ENCODE measurements around the gene NCR3LG1.

Gene NCR3LG1

DNA sequence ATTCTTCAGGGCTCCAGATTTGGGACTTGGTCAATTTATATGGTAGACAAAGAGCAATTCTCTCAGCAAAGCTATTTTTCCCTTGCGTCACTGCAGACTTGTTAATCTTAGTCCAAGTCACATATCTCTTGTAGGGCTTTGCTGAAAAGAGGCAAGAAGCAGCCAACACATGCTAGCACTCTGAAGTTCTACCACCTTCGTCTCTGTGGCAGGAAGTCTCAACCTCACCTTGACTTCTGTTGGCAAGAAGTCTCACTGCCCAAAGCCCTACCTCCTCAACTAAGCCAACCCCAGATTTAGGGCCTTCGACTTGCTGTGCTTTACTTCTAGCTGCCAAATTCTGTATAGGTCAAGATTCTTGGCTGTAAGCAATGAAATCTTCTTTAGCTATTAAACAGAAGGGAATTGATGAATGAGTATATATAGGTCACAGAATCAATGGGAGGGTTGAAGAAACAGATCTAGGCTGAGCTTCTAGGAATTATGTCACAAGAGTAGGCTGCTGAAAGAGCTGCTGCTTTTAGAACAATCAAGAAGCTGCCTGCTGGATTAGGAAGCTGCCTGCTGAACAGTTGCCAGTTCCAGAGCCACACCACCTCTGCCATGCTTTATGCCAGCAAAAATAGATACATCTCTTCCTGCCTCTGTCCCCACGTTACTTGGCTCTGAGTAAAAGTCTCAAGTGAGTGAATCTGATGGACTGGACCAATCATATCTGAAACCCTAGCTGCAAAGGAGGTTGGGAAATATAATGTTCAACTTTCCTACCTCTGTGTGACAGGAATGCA lies 17.6 kb upstream of the NCR3LG1 start:
- DNase-seq (ENCODE audit: low spot score), result no peak
- TF ChIP-seq, protein P1, sequence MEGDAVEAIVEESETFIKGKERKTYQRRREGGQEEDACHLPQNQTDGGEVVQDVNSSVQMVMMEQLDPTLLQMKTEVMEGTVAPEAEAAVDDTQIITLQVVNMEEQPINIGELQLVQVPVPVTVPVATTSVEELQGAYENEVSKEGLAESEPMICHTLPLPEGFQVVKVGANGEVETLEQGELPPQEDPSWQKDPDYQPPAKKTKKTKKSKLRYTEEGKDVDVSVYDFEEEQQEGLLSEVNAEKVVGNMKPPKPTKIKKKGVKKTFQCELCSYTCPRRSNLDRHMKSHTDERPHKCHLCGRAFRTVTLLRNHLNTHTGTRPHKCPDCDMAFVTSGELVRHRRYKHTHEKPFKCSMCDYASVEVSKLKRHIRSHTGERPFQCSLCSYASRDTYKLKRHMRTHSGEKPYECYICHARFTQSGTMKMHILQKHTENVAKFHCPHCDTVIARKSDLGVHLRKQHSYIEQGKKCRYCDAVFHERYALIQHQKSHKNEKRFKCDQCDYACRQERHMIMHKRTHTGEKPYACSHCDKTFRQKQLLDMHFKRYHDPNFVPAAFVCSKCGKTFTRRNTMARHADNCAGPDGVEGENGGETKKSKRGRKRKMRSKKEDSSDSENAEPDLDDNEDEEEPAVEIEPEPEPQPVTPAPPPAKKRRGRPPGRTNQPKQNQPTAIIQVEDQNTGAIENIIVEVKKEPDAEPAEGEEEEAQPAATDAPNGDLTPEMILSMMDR (IDR thresholded peaks at IDR 0.05; ENCODE audit: extremely low read depth, missing control alignments), result no peak

DNA sequence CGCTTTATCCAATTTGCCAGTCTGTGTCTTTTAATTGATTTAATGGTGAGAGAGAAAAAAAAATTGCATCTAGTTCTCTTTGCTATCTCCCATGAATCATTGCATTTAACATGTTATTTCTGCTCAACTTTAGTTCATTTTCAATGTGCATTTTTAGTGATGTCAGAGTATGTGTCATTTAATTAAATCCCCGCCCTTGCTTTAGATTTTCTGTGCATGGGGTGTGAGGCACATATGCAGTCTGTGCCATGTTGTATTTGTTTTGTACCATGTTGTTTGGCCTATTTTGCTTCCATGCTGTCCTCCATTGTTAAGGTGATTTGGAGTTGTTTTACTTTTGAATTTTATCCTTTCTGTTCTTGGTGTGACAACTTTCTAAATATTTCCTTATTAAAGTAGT lies 8.3 kb upstream of the NCR3LG1 start:
- TF ChIP-seq, protein P1 (IDR thresholded peaks at IDR 0.05; ENCODE audit: extremely low read depth, missing control alignments), result no peak
- no peak for DNase-seq (ENCODE audit: low spot score)

DNA sequence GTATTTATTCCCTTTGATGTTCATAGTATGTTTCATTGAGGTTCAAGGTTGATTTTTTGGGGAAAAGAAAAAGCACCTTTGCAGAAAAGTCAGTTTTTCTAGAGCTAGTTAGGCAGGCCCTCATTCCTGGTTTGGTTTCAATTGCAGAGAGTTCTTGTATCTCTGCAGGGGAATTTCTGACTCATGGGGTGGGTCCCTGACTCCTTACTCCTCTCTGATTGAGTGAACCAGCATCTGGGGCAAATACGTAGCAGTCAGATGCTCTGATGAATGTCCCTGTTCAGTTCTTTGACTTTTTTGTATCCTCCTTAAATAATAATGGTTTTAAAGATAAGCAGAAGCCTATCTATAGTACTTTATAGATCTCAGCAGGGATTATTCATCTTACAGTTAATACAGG lies 7.7 kb upstream of the NCR3LG1 start:
- TF ChIP-seq, protein P1 (IDR thresholded peaks at IDR 0.05; ENCODE audit: extremely low read depth, missing control alignments), result no peak
- DNase-seq (ENCODE audit: low spot score), result no peak

DNA sequence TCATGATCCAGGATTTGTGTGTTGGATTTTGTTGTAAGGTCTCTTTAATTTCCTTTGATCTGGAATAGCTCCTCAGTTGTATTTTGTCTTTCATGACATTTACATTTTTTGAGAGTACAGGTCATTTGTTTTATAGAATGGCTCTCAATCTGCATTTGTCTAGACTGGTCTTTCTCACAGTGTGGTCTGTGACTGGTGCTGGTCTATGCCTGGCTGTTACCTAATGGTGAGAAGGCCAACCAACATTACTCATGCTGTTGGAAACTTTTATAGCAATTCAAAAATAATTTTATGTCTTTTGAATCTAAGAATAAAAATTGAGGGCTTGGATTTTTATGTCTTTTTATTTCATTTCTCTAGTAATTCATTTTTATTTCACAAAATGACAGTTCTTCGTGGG lies 3.9 kb upstream of the NCR3LG1 start:
- TF ChIP-seq, protein P1 (IDR thresholded peaks at IDR 0.05; ENCODE audit: extremely low read depth, missing control alignments), result no peak
- DNase-seq (ENCODE audit: low spot score), result no peak

DNA sequence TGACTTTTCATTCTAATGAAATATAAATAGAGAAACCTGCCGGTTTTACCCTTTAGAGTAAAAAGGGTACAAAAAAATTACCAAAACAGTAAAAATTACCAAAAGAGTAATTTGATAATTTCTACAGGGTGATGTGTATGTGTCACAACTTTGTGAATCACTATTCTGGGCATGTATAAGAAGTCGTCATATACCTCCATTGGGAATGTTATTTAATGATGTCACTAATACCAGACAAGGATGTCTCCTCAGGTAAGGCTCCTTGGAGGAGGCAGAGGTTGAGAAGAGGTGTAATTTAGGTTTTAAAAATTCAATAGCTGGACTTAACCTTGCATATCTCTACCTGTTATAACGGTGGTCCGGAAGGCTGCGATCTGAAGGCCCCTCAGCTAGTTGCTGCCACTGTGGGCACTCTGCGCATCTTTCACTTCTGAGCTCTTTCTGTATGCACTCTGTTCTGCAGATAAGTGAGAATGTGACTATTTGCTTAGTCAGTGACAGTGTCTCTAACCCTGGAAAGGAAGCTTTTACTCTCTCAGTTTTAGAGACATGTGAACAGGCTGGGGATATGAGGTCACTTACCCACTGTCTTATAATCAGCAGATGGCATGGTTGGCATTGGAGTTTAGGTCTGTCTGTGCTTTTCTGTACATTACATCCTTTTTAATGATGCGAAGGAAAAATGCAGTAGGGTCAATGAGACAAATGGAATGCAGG lies 987 bp upstream of the NCR3LG1 start:
- no peak for DNase-seq (ENCODE audit: low spot score)
- TF ChIP-seq, protein P1 (IDR thresholded peaks at IDR 0.05; ENCODE audit: extremely low read depth, missing control alignments), result no peak

DNA sequence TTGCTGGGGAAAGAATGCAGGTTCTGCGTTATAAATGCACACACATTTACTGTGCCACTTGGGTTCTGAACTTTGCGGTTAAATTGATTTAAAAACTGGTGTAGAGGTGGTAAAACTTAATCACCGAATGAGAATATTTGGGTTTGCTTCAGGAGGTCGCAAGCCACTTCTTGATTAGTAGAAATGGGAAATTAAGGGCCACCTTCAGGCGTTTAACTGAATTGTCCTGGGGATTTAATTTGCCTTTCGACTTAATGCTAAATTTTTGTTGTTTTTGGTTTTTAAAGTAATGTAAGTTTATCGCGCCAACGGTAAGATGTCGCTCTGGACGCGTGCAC lies 459 bp upstream of the NCR3LG1 start:
- DNase-seq (ENCODE audit: low spot score), result no peak

More for the DNA sequence above, 459 bp upstream of the NCR3LG1 start:
- TF ChIP-seq, protein P1 (IDR thresholded peaks at IDR 0.05; ENCODE audit: extremely low read depth, missing control alignments), result no peak
